Neuronal stem cell (in vitro differentiated cells): ENCODE results near the gene SH3RF2.

ENCODE experiments used
- DNase-seq: peaks from one replicate; pipeline ENCODE4 v3.0.0-alpha.2; 2013; ENCODE audit warnings: low spot score
- H2AFZ ChIP-seq: one replicate; pipeline ENCODE4 v1.6.1; 2013; ENCODE audit warnings: mild to moderate bottlenecking, low read length, inconsistent platforms
- H2AK5ac ChIP-seq: 2 replicates; pipeline ENCODE4 v1.6.1; 2013; ENCODE audit warnings: low read depth, mild to moderate bottlenecking, inconsistent platforms, low read length, moderate library complexity, mixed read lengths
- H2BK120ac ChIP-seq: 2 replicates; pipeline ENCODE4 v1.6.1; 2013; ENCODE audit warnings: low read depth, mild to moderate bottlenecking, inconsistent platforms, low read length, moderate library complexity, mixed read lengths
- H2BK12ac ChIP-seq: one replicate; pipeline ENCODE4 v1.6.1; 2013; ENCODE audit warnings: low read length, inconsistent platforms
- H2BK15ac ChIP-seq: 2 replicates; pipeline ENCODE4 v1.6.1; 2013; ENCODE audit warnings: mild to moderate bottlenecking, low read length, inconsistent platforms, mixed read lengths
- H2BK5ac ChIP-seq: one replicate; pipeline ENCODE4 v1.6.1; 2013; ENCODE audit warnings: inconsistent platforms, mild to moderate bottlenecking, low read length, moderate library complexity
- H3K14ac ChIP-seq: one replicate; pipeline ENCODE4 v1.6.1; 2013; ENCODE audit warnings: low read length, inconsistent platforms
- H3K18ac ChIP-seq: 2 replicates; pipeline ENCODE4 v1.6.1; 2013; ENCODE audit warnings: low read length, inconsistent platforms
- H3K23ac ChIP-seq: 2 replicates; pipeline ENCODE4 v1.6.1; 2013; ENCODE audit warnings: low read depth, mild to moderate bottlenecking, mixed read lengths, low read length, inconsistent platforms; ENCODE audit not compliant: poor library complexity
- H3K27ac ChIP-seq: replicated peaks from 3 replicates; pipeline ENCODE4 v1.5.1; 2013; ENCODE audit warnings: low read length, inconsistent platforms
- H3K27me3 ChIP-seq, 3 experiments: 2 replicates each; pipeline ENCODE4 v1.6.1; 2013; ENCODE audit warnings: low read length in 3 of 3, mild to moderate bottlenecking in 2 of 3, inconsistent platforms in 1 of 3, low read depth in 1 of 3, mixed read lengths in 1 of 3, moderate library complexity in 1 of 3; ENCODE audit not compliant: control insufficient read depth in 3 of 3, insufficient read depth in 3 of 3
- H3K36me3 ChIP-seq, 2 donors: replicated peaks in 1 of 2; 2 replicates each; pipeline ENCODE4 v1.6.1; 2013; ENCODE audit warnings: low read length in 2 of 2; ENCODE audit not compliant: control insufficient read depth in 2 of 2, insufficient read depth in 2 of 2
- H3K4ac ChIP-seq: 2 replicates; pipeline ENCODE4 v1.6.1; 2013; ENCODE audit warnings: inconsistent platforms, mild to moderate bottlenecking, low read length, moderate library complexity
- H3K4me1 ChIP-seq, 2 donors: 1 replicate in 1 of 2; 2 replicates in 1 of 2; pipeline ENCODE4 v1.6.1; 2013; ENCODE audit warnings: low read length in 2 of 2, low read depth in 1 of 2; ENCODE audit not compliant: control insufficient read depth in 2 of 2, insufficient read depth in 1 of 2
- H3K4me2 ChIP-seq: one replicate; pipeline ENCODE4 v1.6.1; 2013; ENCODE audit warnings: mild to moderate bottlenecking, low read length, inconsistent platforms; ENCODE audit not compliant: insufficient read depth, poor library complexity, severe bottlenecking
- H3K4me3 ChIP-seq, 2 donors: 2 replicates each; pipeline ENCODE4 v1.5.1; 2013; ENCODE audit warnings: low read length in 2 of 2, mild to moderate bottlenecking in 2 of 2, inconsistent platforms in 1 of 2, moderate library complexity in 1 of 2
- H3K79me1 ChIP-seq: one replicate; pipeline ENCODE4 v1.6.1; 2013; ENCODE audit warnings: low read depth, mild to moderate bottlenecking, inconsistent platforms, low read length, moderate library complexity
- H3K9ac ChIP-seq: one replicate; pipeline ENCODE4 v1.6.1; 2013; ENCODE audit warnings: mild to moderate bottlenecking, low read depth, low read length, inconsistent platforms; ENCODE audit not compliant: poor library complexity
- H3K9me3 ChIP-seq, 2 donors: replicated peaks in 1 of 2; 2 replicates each; pipeline versions ENCODE3 to v1.6.1; 2013; ENCODE audit warnings: low read length in 2 of 2, mild to moderate bottlenecking in 2 of 2, inconsistent platforms in 1 of 2, low read depth in 1 of 2, mixed read lengths in 1 of 2, moderate library complexity in 1 of 2; ENCODE audit not compliant: control insufficient read depth in 2 of 2, insufficient read depth in 1 of 2
- H4K8ac ChIP-seq: one replicate; pipeline ENCODE4 v1.6.1; 2013; ENCODE audit warnings: low read depth, mild to moderate bottlenecking, inconsistent platforms, low read length, moderate library complexity
- H4K91ac ChIP-seq: one replicate; pipeline ENCODE4 v1.6.1; 2013; ENCODE audit warnings: low read length, low read depth, mild to moderate bottlenecking, inconsistent platforms; ENCODE audit not compliant: poor library complexity
- WGBS, 2 donors: extraction: QIAGEN DNeasy Blood & Tissue Kit; methylation state at CpG; one replicate each; pipeline ENCODE4 v1.1.7; 2013; ENCODE audit warnings: missing lambda C conversion rate in 2 of 2, mixed read lengths in 1 of 2; ENCODE audit not compliant: insufficient read length in 2 of 2, insufficient replicate concordance in 1 of 2; ENCODE audit errors: extremely low coverage in 2 of 2; 5-methylcytosine and 5-hydroxymethylcytosine counted together

The SH3RF2 gene

DNA sequence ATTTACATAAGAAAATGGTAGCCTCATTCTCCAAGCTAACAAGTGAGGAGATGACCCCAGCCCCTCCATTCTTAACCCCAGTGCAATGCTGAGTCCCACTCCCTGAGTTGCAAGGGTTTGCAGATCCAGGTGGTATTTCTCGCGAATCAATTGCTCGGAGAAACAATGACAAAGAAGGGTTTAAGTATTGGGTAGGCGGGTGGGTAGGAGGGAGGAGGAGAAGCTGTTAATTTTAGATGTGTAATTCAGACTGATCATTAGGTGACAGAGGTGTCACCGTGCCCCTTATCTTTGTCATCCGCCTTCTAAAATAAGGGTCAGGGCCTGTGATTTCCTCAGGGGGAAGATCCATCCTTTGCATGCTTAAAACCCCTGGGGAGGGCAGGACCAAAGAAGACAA lies 17.0 kb upstream of the SH3RF2 start:
- Histone ChIP-seq H3K79me1 (no peaks in the 10 kb centered on the region), H3K9ac (no peak overlapping the region), H3K4me3 (no peak overlapping the region), H2AK5ac (no peak overlapping the region), H3K9me3 (no peaks in the 10 kb centered on the region), H2BK120ac (no peak overlapping the region), H3K4me1 (peaks cover 0 to 10% of the 10 kb centered on the region in 2 donors), H4K8ac (no peak overlapping the region), H3K23ac (no peak overlapping the region), H3K14ac (no peak overlapping the region), H3K4me2 (no peak overlapping the region), H3K27me3 (no peaks in the 10 kb centered on the region), H2BK12ac (no peak overlapping the region), H3K27ac (no peak overlapping the region), H2AFZ (no peak overlapping the region), H3K18ac (no peak overlapping the region), H2BK5ac (no peak overlapping the region), H3K36me3 (no peaks in the 10 kb centered on the region), H4K91ac (no peak overlapping the region), H3K4ac (no peak overlapping the region), H2BK15ac (no peak overlapping the region)
- WGBS, 2 donors, result 100% methylated on average over 1 of the region's 6 CpGs; no CpG with 5 or more reads in 1 of the 2 donors
- no peak for DNase-seq

DNA sequence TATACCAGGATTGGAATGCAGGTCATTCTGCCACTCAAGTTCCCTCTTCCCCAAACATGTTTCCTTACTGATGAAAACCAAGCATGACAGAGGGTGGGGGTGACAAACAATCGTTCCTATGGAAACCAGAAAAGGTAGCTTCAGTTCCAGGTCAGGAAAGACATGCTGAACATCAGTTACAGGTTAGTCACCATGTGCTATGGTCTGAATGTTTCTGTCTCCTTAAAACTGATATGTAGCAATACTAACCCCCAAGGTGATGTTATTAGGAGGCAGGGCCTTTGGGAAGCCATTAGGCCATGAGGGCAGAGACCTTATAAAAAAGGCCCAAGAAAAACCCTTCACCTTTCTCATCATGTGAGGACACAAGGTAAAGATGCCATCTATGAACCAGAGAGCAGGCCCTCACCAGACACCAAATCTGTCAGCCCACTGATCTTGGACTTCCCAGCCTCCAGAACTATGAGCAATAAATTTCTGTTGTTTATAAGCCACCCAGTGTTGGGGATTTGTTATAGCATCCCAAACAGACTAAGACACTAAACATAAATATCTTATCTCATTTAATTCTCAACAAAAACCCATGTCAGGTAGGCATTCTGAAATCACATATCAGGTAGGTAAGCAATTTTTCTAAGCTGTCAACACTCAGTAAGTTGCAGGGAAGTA lies 15.7 kb upstream of the SH3RF2 start:
- no peak overlapping the region for H4K8ac ChIP-seq
- H3K4me1 ChIP-seq, result peaks cover 0 to 10% of the 10 kb centered on the region in 2 donors
- no peak overlapping the region for H3K23ac ChIP-seq
- no peak overlapping the region for H3K4me2 ChIP-seq
- H2BK15ac ChIP-seq, result no peak overlapping the region
- H2BK120ac ChIP-seq, result no peak overlapping the region
- H3K27me3 ChIP-seq, result no peaks in the 10 kb centered on the region
- H3K14ac ChIP-seq, result no peak overlapping the region
- no peak overlapping the region for H3K9ac ChIP-seq
- no peak overlapping the region for H3K27ac ChIP-seq
- H3K18ac ChIP-seq, result no peak overlapping the region
- no peaks in the 10 kb centered on the region for H3K36me3 ChIP-seq
- no peak overlapping the region for H2AK5ac ChIP-seq
- no peak overlapping the region for H4K91ac ChIP-seq
- H2AFZ ChIP-seq, result no peak overlapping the region
- no CpG with 5 or more reads among the region's 1 CpG for WGBS, 2 donors
- no peak for DNase-seq
- no peak overlapping the region for H3K4me3 ChIP-seq
- H3K9me3 ChIP-seq, result no peaks in the 10 kb centered on the region
- no peak overlapping the region for H3K4ac ChIP-seq
- H2BK5ac ChIP-seq, result no peak overlapping the region
- H2BK12ac ChIP-seq, result no peak overlapping the region
- no peaks in the 10 kb centered on the region for H3K79me1 ChIP-seq

DNA sequence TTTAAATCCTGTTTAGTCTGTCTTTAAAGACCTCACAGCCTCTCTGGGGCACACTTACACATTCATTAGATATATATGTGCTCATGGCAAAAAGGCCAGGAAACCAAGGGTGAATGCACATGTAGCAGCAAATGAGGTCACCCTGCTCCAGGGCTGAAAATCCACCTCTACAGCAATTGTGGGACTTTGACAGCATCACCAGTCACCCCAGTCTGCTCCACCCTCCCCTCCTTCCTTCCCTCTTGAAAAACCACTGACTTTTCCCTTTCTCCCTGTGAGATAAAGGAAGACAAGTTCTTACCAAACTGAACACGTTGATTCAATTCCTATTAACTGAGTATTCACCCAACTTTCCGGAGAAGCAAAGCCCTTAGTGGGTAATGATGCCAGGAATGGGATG lies 15.2 kb upstream of the SH3RF2 start:
- Histone ChIP-seq H3K4ac (no peak overlapping the region), H3K27ac (no peak overlapping the region), H2AFZ (no peak overlapping the region), H2BK5ac (no peak overlapping the region), H2BK12ac (no peak overlapping the region), H3K4me2 (no peak overlapping the region), H4K91ac (no peak overlapping the region), H3K36me3 (no peaks in the 10 kb centered on the region), H3K14ac (no peak overlapping the region), H3K27me3 (no peaks in the 10 kb centered on the region), H3K9ac (no peak overlapping the region), H4K8ac (no peak overlapping the region), H3K23ac (no peak overlapping the region), H2BK120ac (no peak overlapping the region), H3K4me1 (peaks cover 0 to 8% of the 10 kb centered on the region in 2 donors), H3K79me1 (no peaks in the 10 kb centered on the region), H2AK5ac (no peak overlapping the region), H3K9me3 (no peaks in the 10 kb centered on the region), H3K18ac (no peak overlapping the region), H2BK15ac (no peak overlapping the region), H3K4me3 (no peak overlapping the region)
- WGBS, 2 donors, result no CpG with 5 or more reads among the region's 2 CpGs
- DNase-seq, result no peak

DNA sequence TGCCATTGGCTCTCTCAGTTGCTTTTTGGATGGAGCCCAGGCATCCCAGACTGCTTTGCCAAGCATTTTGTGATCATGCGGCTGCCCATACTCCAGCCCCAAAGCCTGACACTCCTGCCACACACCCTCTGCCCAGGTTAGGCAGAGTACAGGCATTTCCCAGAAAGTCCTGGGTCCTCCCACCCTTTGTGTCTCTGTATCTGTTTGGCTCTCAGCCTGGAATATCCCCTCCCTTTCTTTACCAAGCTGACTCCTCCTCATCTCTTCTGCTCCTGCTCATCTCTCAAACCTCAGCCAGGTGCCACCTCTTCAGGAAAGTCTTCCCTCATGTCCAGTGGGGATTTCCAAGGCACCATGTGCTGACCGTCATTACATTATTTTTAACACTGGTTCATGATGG lies 14.3 kb upstream of the SH3RF2 start:
- no peaks in the 10 kb centered on the region for H3K9me3 ChIP-seq
- H3K4me2 ChIP-seq, result no peak overlapping the region
- H3K14ac ChIP-seq, result no peak overlapping the region
- no peak overlapping the region for H2AK5ac ChIP-seq
- H3K4ac ChIP-seq, result no peak overlapping the region
- no peak overlapping the region for H3K9ac ChIP-seq
- no peak for DNase-seq
- no peaks in the 10 kb centered on the region for H3K79me1 ChIP-seq
- H3K23ac ChIP-seq, result no peak overlapping the region
- H2AFZ ChIP-seq, result no peak overlapping the region
- H4K8ac ChIP-seq, result no peak overlapping the region
- H3K27ac ChIP-seq, result no peak overlapping the region
- H2BK120ac ChIP-seq, result no peak overlapping the region
- H3K4me3 ChIP-seq, result no peak overlapping the region
- no peak overlapping the region for H2BK15ac ChIP-seq
- H3K18ac ChIP-seq, result peak overlapping the region; percentile 4
- H2BK5ac ChIP-seq, result no peak overlapping the region
- H3K4me1 ChIP-seq, result peaks cover 0 to 7% of the 10 kb centered on the region in 2 donors
- H3K27me3 ChIP-seq, result no peaks in the 10 kb centered on the region
- WGBS, 2 donors, result no CpG with 5 or more reads among the region's 2 CpGs
- H3K36me3 ChIP-seq, result no peaks in the 10 kb centered on the region
- no peak overlapping the region for H4K91ac ChIP-seq
- no peak overlapping the region for H2BK12ac ChIP-seq
